HG02870 (cell line): ENCODE data around the gene USH1C.

Experiments
- ATAC-seq: cut with Tn5 transposase; IDR thresholded peaks from one replicate; pipeline ENCODE4 v1.9.1; 2021; ENCODE audit warnings: mild to moderate bottlenecking, moderate library complexity; ENCODE audit not compliant: unreplicated experiment

The USH1C gene

GRCh38 chr11:17443926-17444690, 100.1 kb downstream of the USH1C start:
- ATAC-seq = no peak
